ENCODE results near the gene CRACR2B.

Gene CRACR2B

GRCh38 chr11:827897-828192, at the start of gene CRACR2B:
CRACR2B (plus strand) TSS chr11:827919; CDS start chr11:828608, 689 bp downstream.
- no peak for DNase-seq

- no peak for DNase-seq
These were observed 48.5 kb upstream of the CRACR2B start for GRCh38 chr11:778976-779954.

- no peak for DNase-seq
These were observed 47.7 kb upstream of the CRACR2B start for GRCh38 chr11:779955-780532.

GRCh38 chr11:782264-783174, 45.2 kb upstream of the CRACR2B start:
- no peak for DNase-seq

- no peak for DNase-seq
These were observed 44.1 kb upstream of the CRACR2B start for GRCh38 chr11:783581-784015.

- DNase-seq, result no peak
These were observed 41.3 kb upstream of the CRACR2B start for GRCh38 chr11:786235-787083.

GRCh38 chr11:787084-787675, 40.5 kb upstream of the CRACR2B start:
- no peak for DNase-seq

- DNase-seq, result no peak
These were observed 39.6 kb upstream of the CRACR2B start for GRCh38 chr11:788009-788640.

- no peak for DNase-seq
These were observed 38.5 kb upstream of the CRACR2B start for GRCh38 chr11:788953-789940.

GRCh38 chr11:789943-790342, 37.8 kb upstream of the CRACR2B start, which contains the start of gene CEND1:
CEND1 (minus strand) TSS chr11:790090; CDS start chr11:788576, 1,514 bp downstream.
- no peak for DNase-seq

- DNase-seq, result no peak
These were observed 36.8 kb upstream of the CRACR2B start for GRCh38 chr11:790721-791564.

- no peak for DNase-seq
These were observed 35.8 kb upstream of the CRACR2B start for GRCh38 chr11:791658-792534.

- no peak for DNase-seq
These were observed 35.2 kb upstream of the CRACR2B start for GRCh38 chr11:792535-792821.

- no peak for DNase-seq
These were observed 34.8 kb upstream of the CRACR2B start for GRCh38 chr11:792873-793272.

GRCh38 chr11:793556-793955, 34.2 kb upstream of the CRACR2B start:
- no peak for DNase-seq

GRCh38 chr11:794013-794765, 33.5 kb upstream of the CRACR2B start:
- DNase-seq, result no peak

All from activated gamma-delta T cell treated with Interleukin-2 at 50 U/mL for 16 hours (primary cell).